ENCODE results near the gene MDN1.

The MDN1 gene

GRCh38 chr6:89610149-89610642, 209.4 kb downstream of the MDN1 start:
- Histone ChIP-seq H3K9me3 (ENCODE audit: insufficient read depth, low read length, severe bottlenecking) (no peaks in the 10 kb centered on the region), H2AFZ (ENCODE audit: low read depth, low read length) (no peak overlapping the region), H3K9ac (ENCODE audit: low read depth, low read length) (no peak overlapping the region), H3K4me2 (ENCODE audit: insufficient read depth, low read length) (no peak overlapping the region), H3K27ac (ENCODE audit: low read length) (no peak overlapping the region), H3K4me3 (ENCODE audit: low read depth in 1 of 2, low read length in 2 of 2) (no peak overlapping the region), H3K79me2 (ENCODE audit: insufficient read depth, low read length) (no peaks in the 10 kb centered on the region), H4K20me1 (ENCODE audit: insufficient read depth, low read length) (no peaks in the 10 kb centered on the region), H3K36me3 (ENCODE audit: insufficient read depth, low read length) (no peaks in the 10 kb centered on the region), H3K27me3 (ENCODE audit: insufficient read depth, low read length, poor library complexity) (no peaks in the 10 kb centered on the region), H3K4me1 (ENCODE audit: insufficient read depth, low read length) (0 out of 2 replicates have a peak, but pooled peaks cover 4% of the 10 kb centered on the region)
- peak; percentile 74 for DNase-seq
- no peak for TF ChIP-seq EZH2 (IDR thresholded peaks at IDR 0.05; ENCODE audit: borderline replicate concordance, low read depth, low read length, severe bottlenecking)
- TF ChIP-seq CTCF (IDR thresholded peaks at IDR 0.05; ENCODE audit: borderline replicate concordance, extremely low read depth, low read length, poor library complexity, severe bottlenecking): peak; percentile 93
- peak; percentile 92 for ATAC-seq (ENCODE audit: insufficient read depth, low read depth)

GRCh38 chr6:89605861-89606260, 213.7 kb downstream of the MDN1 start:
- TF ChIP-seq CTCF (IDR thresholded peaks at IDR 0.05; ENCODE audit: borderline replicate concordance, extremely low read depth, low read length, poor library complexity, severe bottlenecking) (no peak), EZH2 (IDR thresholded peaks at IDR 0.05; ENCODE audit: borderline replicate concordance, low read depth, low read length, severe bottlenecking) (no peak)
- H3K27ac ChIP-seq (ENCODE audit: low read length): no peak overlapping the region
- no peak overlapping the region for H3K4me2 ChIP-seq (ENCODE audit: insufficient read depth, low read length)
- H3K79me2 ChIP-seq (ENCODE audit: insufficient read depth, low read length): no peaks in the 10 kb centered on the region
- H3K27me3 ChIP-seq (ENCODE audit: insufficient read depth, low read length, poor library complexity): no peaks in the 10 kb centered on the region
- no peaks in the 10 kb centered on the region for H3K9me3 ChIP-seq (ENCODE audit: insufficient read depth, low read length, severe bottlenecking)
- no peak for ATAC-seq (ENCODE audit: insufficient read depth, low read depth)
- H3K9ac ChIP-seq (ENCODE audit: low read depth, low read length): no peak overlapping the region
- no peaks in the 10 kb centered on the region for H3K36me3 ChIP-seq (ENCODE audit: insufficient read depth, low read length)
- no peaks in the 10 kb centered on the region for H3K4me1 ChIP-seq (ENCODE audit: insufficient read depth, low read length)
- H3K4me3 ChIP-seq (ENCODE audit: low read depth in 1 of 2, low read length in 2 of 2): no peak overlapping the region
- no peaks in the 10 kb centered on the region for H4K20me1 ChIP-seq (ENCODE audit: insufficient read depth, low read length)
- no peak for DNase-seq
- H2AFZ ChIP-seq (ENCODE audit: low read depth, low read length): no peak overlapping the region

GRCh38 chr6:89604653-89605052, 214.9 kb downstream of the MDN1 start:
- Histone ChIP-seq H3K4me2 (ENCODE audit: insufficient read depth, low read length) (no peak overlapping the region), H4K20me1 (ENCODE audit: insufficient read depth, low read length) (no peaks in the 10 kb centered on the region), H2AFZ (ENCODE audit: low read depth, low read length) (no peak overlapping the region), H3K4me1 (ENCODE audit: insufficient read depth, low read length) (no peaks in the 10 kb centered on the region), H3K27ac (ENCODE audit: low read length) (no peak overlapping the region), H3K27me3 (ENCODE audit: insufficient read depth, low read length, poor library complexity) (no peaks in the 10 kb centered on the region), H3K9me3 (ENCODE audit: insufficient read depth, low read length, severe bottlenecking) (no peaks in the 10 kb centered on the region), H3K4me3 (ENCODE audit: low read depth in 1 of 2, low read length in 2 of 2) (no peak overlapping the region), H3K9ac (ENCODE audit: low read depth, low read length) (no peak overlapping the region), H3K79me2 (ENCODE audit: insufficient read depth, low read length) (no peaks in the 10 kb centered on the region), H3K36me3 (ENCODE audit: insufficient read depth, low read length) (no peaks in the 10 kb centered on the region)
- no peak for TF ChIP-seq EZH2 (IDR thresholded peaks at IDR 0.05; ENCODE audit: borderline replicate concordance, low read depth, low read length, severe bottlenecking)
- TF ChIP-seq CTCF (IDR thresholded peaks at IDR 0.05; ENCODE audit: borderline replicate concordance, extremely low read depth, low read length, poor library complexity, severe bottlenecking): no peak
- ATAC-seq (ENCODE audit: insufficient read depth, low read depth): no peak
- no peak for DNase-seq

- no peak for ATAC-seq (ENCODE audit: insufficient read depth, low read depth)
- Histone ChIP-seq H2AFZ (ENCODE audit: low read depth, low read length) (no peak overlapping the region), H4K20me1 (ENCODE audit: insufficient read depth, low read length) (no peaks in the 10 kb centered on the region), H3K27ac (ENCODE audit: low read length) (no peak overlapping the region), H3K9ac (ENCODE audit: low read depth, low read length) (no peak overlapping the region), H3K79me2 (ENCODE audit: insufficient read depth, low read length) (no peaks in the 10 kb centered on the region), H3K4me1 (ENCODE audit: insufficient read depth, low read length) (no peaks in the 10 kb centered on the region), H3K4me2 (ENCODE audit: insufficient read depth, low read length) (no peak overlapping the region), H3K4me3 (ENCODE audit: low read depth in 1 of 2, low read length in 2 of 2) (no peak overlapping the region), H3K9me3 (ENCODE audit: insufficient read depth, low read length, severe bottlenecking) (no peaks in the 10 kb centered on the region), H3K36me3 (ENCODE audit: insufficient read depth, low read length) (no peaks in the 10 kb centered on the region), H3K27me3 (ENCODE audit: insufficient read depth, low read length, poor library complexity) (no peaks in the 10 kb centered on the region)
- DNase-seq: no peak
- no peak for TF ChIP-seq EZH2 (IDR thresholded peaks at IDR 0.05; ENCODE audit: borderline replicate concordance, low read depth, low read length, severe bottlenecking)
- TF ChIP-seq CTCF (IDR thresholded peaks at IDR 0.05; ENCODE audit: borderline replicate concordance, extremely low read depth, low read length, poor library complexity, severe bottlenecking): no peak
Observed at GRCh38 chr6:89602166-89602565, 217.4 kb downstream of the MDN1 start.

Data from DND-41 (cell line).